Parathyroid adenoma (tissue), 2 donors: Measurements from ENCODE around the gene TNS4.

Source experiments
- H2AFZ ChIP-seq: fragments of 300-600 bp; sonication (generic); one replicate; pipeline ENCODE4 v1.7.0; 2017; ENCODE audit warnings: antibody characterized with exemption, mild to moderate bottlenecking
- H3K27ac ChIP-seq: fragments of 300-600 bp; sonication (generic); one replicate; pipeline ENCODE4 v1.7.0; 2017
- H3K27me3 ChIP-seq: fragments of 300-600 bp; sonication (generic); one replicate; pipeline ENCODE4 v1.7.0; 2017; ENCODE audit warnings: low read length; ENCODE audit not compliant: control insufficient read depth, insufficient read depth
- H3K36me3 ChIP-seq: fragments of 300-600 bp; sonication (generic); one replicate; pipeline ENCODE4 v1.7.0; 2017; ENCODE audit warnings: low read length; ENCODE audit not compliant: control insufficient read depth, insufficient read depth
- H3K4me1 ChIP-seq: fragments of 300-600 bp; sonication (generic); one replicate; pipeline ENCODE4 v1.7.0; 2017; ENCODE audit warnings: control low read depth
- H3K4me2 ChIP-seq: fragments of 300-600 bp; sonication (generic); one replicate; pipeline ENCODE4 v1.7.0; 2017; ENCODE audit warnings: low read length
- H3K4me3 ChIP-seq: fragments of 300-600 bp; sonication (generic); one replicate; pipeline ENCODE4 v1.7.0; 2017; ENCODE audit warnings: low read depth, low read length
- H3K79me2 ChIP-seq: fragments of 300-600 bp; sonication (generic); one replicate; pipeline ENCODE4 v1.7.0; 2017; ENCODE audit warnings: control low read depth
- H3K9ac ChIP-seq: fragments of 300-600 bp; sonication (generic); one replicate; pipeline ENCODE4 v1.7.0; 2017; ENCODE audit warnings: mild to moderate bottlenecking
- H3K9me3 ChIP-seq: fragments of 300-600 bp; sonication (generic); one replicate; pipeline ENCODE4 v1.7.0; 2017; ENCODE audit warnings: low read length; ENCODE audit not compliant: control insufficient read depth
- CTCF ChIP-seq: fragments of 300-600 bp; sonication (generic); IDR thresholded peaks from one replicate; pipeline ENCODE4 v1.7.0; 2017; ENCODE audit warnings: antibody characterized with exemption, mild to moderate bottlenecking
- donor health status: primary hyperparathyroidism.

The TNS4 gene

GRCh38 chr17:40447806-40448205 lies 53.6 kb downstream of the TNS4 start:
- Histone ChIP-seq H3K27me3 (no peaks in the 10 kb centered on the region), H3K9me3 (no peaks in the 10 kb centered on the region), H3K9ac (no peak overlapping the region), H3K4me3 (peak overlapping the region; percentile 5), H2AFZ (no peak overlapping the region), H3K27ac (peak overlapping the region; percentile 53), H3K79me2 (no peaks in the 10 kb centered on the region), H3K4me1 (peaks cover 6% of the 10 kb centered on the region), H3K36me3 (no peaks in the 10 kb centered on the region), H3K4me2 (no peak overlapping the region)
- TF ChIP-seq CTCF, result no peak

- Histone ChIP-seq H3K9me3 (no peaks in the 10 kb centered on the region), H3K4me1 (peaks cover 6% of the 10 kb centered on the region), H3K9ac (no peak overlapping the region), H3K36me3 (no peaks in the 10 kb centered on the region), H3K27ac (peak overlapping the region; percentile 53), H3K79me2 (no peaks in the 10 kb centered on the region), H3K27me3 (no peaks in the 10 kb centered on the region), H2AFZ (no peak overlapping the region), H3K4me3 (no peak overlapping the region), H3K4me2 (no peak overlapping the region)
- no peak for TF ChIP-seq CTCF
Measured at GRCh38 chr17:40447148-40447644, 54.2 kb downstream of the TNS4 start.

GRCh38 chr17:40445751-40446468 lies 55.5 kb downstream of the TNS4 start:
- H3K27ac ChIP-seq, result peak overlapping the region; percentile 60
- H3K9me3 ChIP-seq, result no peaks in the 10 kb centered on the region
- no peaks in the 10 kb centered on the region for H3K79me2 ChIP-seq
- peak overlapping the region; percentile 49 for H3K4me3 ChIP-seq
- H2AFZ ChIP-seq, result no peak overlapping the region
- peak overlapping the region; percentile 22 for H3K4me2 ChIP-seq
- H3K36me3 ChIP-seq, result no peaks in the 10 kb centered on the region
- H3K9ac ChIP-seq, result no peak overlapping the region
- H3K27me3 ChIP-seq, result no peaks in the 10 kb centered on the region
- no peak for TF ChIP-seq CTCF
- no peaks in the 10 kb centered on the region for H3K4me1 ChIP-seq

GRCh38 chr17:40443988-40444899 lies 57.2 kb downstream of the TNS4 start:
- Histone ChIP-seq H3K4me1 (no peaks in the 10 kb centered on the region), H3K4me3 (peak overlapping the region; percentile 49), H3K9ac (no peak overlapping the region)

More at GRCh38 chr17:40443988-40444899, 57.2 kb downstream of the TNS4 start:
- Histone ChIP-seq H3K79me2 (no peaks in the 10 kb centered on the region), H3K27me3 (no peaks in the 10 kb centered on the region), H2AFZ (no peak overlapping the region), H3K4me2 (peak overlapping the region; percentile 44), H3K9me3 (no peaks in the 10 kb centered on the region), H3K27ac (peak overlapping the region; percentile 60), H3K36me3 (no peaks in the 10 kb centered on the region)
- no peak for TF ChIP-seq CTCF
